ENCODE results near the gene KCNT2. TPM values are rescaled to one million over a fixed set of nuclear protein-coding genes. Genes with fewer than 3 reads are reported as not detected.

Gene KCNT2
- total RNA-seq, 1 experiment from 2014 or later: not detected

DNA sequence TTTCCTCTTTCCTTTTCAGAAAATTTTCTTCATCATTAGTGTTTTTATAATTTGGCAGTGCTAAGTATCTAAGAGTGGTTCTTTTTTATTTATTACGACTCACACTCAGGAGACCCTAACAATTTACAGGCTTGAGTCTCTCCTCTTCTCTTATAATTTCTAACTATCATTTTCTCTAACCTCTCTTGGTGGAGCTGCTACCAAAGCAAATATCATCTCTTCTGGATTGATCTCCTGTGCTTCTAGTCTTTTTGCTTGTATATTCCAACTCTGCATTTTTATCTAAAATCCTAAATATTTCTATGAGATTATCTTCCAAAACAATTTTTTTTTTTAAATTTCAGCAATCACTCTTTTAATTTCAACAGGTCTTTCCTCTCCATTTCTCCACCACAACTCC is 250.3 kb downstream of the KCNT2 start (continued):
- TF ChIP-seq TCF7L2 (IDR thresholded peaks at IDR 0.05; ENCODE audit: borderline replicate concordance, extremely low read depth, insufficient read depth, insufficient read length): no peak
- TF ChIP-seq ZFX (IDR thresholded peaks at IDR 0.05): no peak
- TF ChIP-seq CBX3 (IDR thresholded peaks at IDR 0.05; ENCODE audit: low read depth): no peak
- no peak for TF ChIP-seq POLR2AphosphoS5 (IDR thresholded peaks at IDR 0.05; ENCODE audit: low read depth, low read length)

DNA sequence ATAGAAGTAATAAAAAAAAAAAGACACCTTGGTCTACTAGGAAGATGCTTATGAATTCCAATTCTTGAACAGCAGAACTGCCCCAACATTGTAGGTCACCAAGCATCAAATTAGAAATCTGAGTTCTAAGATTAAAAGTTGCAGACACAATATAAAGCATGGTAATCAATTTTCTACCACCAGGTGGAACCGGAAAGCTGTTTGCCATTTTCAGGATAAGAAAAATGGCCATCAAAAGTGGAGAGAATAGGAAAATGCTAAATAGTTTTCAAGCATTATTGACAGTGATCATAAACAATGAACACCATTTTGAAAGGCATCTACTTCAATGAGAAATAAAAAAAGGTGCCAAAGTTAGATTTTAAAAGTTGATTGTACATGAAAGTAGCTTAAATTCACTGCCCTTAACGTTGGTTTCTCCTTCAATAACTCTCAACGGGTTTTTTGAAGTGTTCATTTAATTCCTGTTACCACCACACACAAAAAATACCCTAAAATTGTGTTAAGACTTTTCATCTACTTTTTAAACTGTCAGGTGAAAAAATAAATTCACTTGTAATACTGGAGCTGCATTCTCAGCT is 252.9 kb downstream of the KCNT2 start:
- BruUV-seq (replicated peaks): no TSS peak
- TF ChIP-seq ZFX (IDR thresholded peaks at IDR 0.05): no peak
- TF ChIP-seq, protein P1, sequence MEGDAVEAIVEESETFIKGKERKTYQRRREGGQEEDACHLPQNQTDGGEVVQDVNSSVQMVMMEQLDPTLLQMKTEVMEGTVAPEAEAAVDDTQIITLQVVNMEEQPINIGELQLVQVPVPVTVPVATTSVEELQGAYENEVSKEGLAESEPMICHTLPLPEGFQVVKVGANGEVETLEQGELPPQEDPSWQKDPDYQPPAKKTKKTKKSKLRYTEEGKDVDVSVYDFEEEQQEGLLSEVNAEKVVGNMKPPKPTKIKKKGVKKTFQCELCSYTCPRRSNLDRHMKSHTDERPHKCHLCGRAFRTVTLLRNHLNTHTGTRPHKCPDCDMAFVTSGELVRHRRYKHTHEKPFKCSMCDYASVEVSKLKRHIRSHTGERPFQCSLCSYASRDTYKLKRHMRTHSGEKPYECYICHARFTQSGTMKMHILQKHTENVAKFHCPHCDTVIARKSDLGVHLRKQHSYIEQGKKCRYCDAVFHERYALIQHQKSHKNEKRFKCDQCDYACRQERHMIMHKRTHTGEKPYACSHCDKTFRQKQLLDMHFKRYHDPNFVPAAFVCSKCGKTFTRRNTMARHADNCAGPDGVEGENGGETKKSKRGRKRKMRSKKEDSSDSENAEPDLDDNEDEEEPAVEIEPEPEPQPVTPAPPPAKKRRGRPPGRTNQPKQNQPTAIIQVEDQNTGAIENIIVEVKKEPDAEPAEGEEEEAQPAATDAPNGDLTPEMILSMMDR (IDR thresholded peaks at IDR 0.05 in 2 of 3, conservative IDR thresholded peaks at IDR 0.05 in 1 of 3; ENCODE audit: borderline replicate concordance in 1 of 3, insufficient read depth in 1 of 3, low read depth in 2 of 3, low read length in 2 of 3): peak; percentile 43 to 62 (median 49)
- peak; percentile 26 for TF ChIP-seq YY1 (IDR thresholded peaks at IDR 0.05; ENCODE audit: extremely low read depth, insufficient replicate concordance, low read depth, low read length)
- TF ChIP-seq, protein P2, sequence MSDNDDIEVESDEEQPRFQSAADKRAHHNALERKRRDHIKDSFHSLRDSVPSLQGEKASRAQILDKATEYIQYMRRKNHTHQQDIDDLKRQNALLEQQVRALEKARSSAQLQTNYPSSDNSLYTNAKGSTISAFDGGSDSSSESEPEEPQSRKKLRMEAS (IDR thresholded peaks at IDR 0.05): no peak
- TF ChIP-seq POLR2A (IDR thresholded peaks at IDR 0.05; ENCODE audit: borderline replicate concordance, extremely low read depth, insufficient read depth, insufficient read length): no peak
- TF ChIP-seq EZH2phosphoT487 (IDR thresholded peaks at IDR 0.05; ENCODE audit: borderline replicate concordance): no peak
- TF ChIP-seq EGR1 (IDR thresholded peaks at IDR 0.05; ENCODE audit: low read depth): no peak
- TF ChIP-seq EZH2 (IDR thresholded peaks at IDR 0.05): no peak
- TF ChIP-seq RAD21 (IDR thresholded peaks at IDR 0.05; ENCODE audit: low read depth): peak; percentile 57
- TF ChIP-seq JUND (IDR thresholded peaks at IDR 0.05): no peak
- no peaks in the 10 kb centered on the region for H3K79me2 ChIP-seq (ENCODE audit: insufficient read depth, low read length)
- no peak overlapping the region for H3K4me2 ChIP-seq (ENCODE audit: low read length)
- H3K9me2 ChIP-seq (ENCODE audit: insufficient read depth): no peaks in the 10 kb centered on the region
- no peak for DNase-seq (ENCODE audit: low read depth, low spot score)
- H3K9me3 ChIP-seq (ENCODE audit: control insufficient read depth in 1 of 2, insufficient read depth in 1 of 2, low read depth in 1 of 2, low read length in 2 of 2): no peaks in the 10 kb centered on the region
- no peaks in the 10 kb centered on the region for H3K36me3 ChIP-seq (ENCODE audit: control insufficient read depth in 1 of 2, insufficient read depth in 2 of 2, low read length in 2 of 2)
- no peaks in the 10 kb centered on the region for H3K27me3 ChIP-seq (ENCODE audit: insufficient read depth, low read length)
- POLR2A ChIA-PET: no interaction called here
- H4K20me1 ChIP-seq (ENCODE audit: insufficient read depth): no peaks in the 10 kb centered on the region
- ATAC-seq: peak; percentile 47
- no peaks in the 10 kb centered on the region for H3K4me1 ChIP-seq (ENCODE audit: control insufficient read depth in 1 of 2, insufficient read depth in 2 of 2, low read length in 2 of 2)
- intact Hi-C loops (cut with micrococcal nuclease): loop anchor here (1.0 to 10.0 kb wide), 2 partner anchors 60 to 306 kb away; no protein-coding TSS in a partner anchor
- CTCF ChIA-PET: interaction anchor here (1.5 to 3.2 kb wide), 4 partner anchors 9 to 306 kb away, joined by 5 to 28 read pairs (median 12); no protein-coding TSS in a partner anchor
- no peak overlapping the region for H3K27ac ChIP-seq (ENCODE audit: low read depth, low read length)
- peak overlapping the region; percentile 67 for H2AFZ ChIP-seq (ENCODE audit: low read depth, low read length, poor library complexity, severe bottlenecking)
- no peak overlapping the region for H3K4me3 ChIP-seq (replicated peaks in 1 of 2; ENCODE audit: low read depth in 1 of 2, low read length in 2 of 2)
- H3K9ac ChIP-seq (ENCODE audit: low read length): no peak overlapping the region
- RAD21 ChIA-PET (ENCODE audit: low non-redundant PET in 1 of 2, low total read pairs in 2 of 2, uncharacterized antibody in 2 of 2, unreplicated experiment in 2 of 2): interaction anchor here (1.2 to 1.4 kb wide), 2 partner anchors 305 to 306 kb away, joined by 4 read pairs; no protein-coding TSS in a partner anchor

Measured in HCT116 (cell line).